SU-DHL-6 (cell line): ENCODE measurements around the gene MGMT.

ENCODE experiments used
- EZH2phosphoT487 ChIP-seq: fragments of 200-600 bp; sonication (generic), shearing (Covaris generic); conservative IDR thresholded peaks from 2 replicates; pipeline ENCODE4 v1.6.1; 2018; ENCODE audit warnings: mild to moderate bottlenecking, antibody characterized with exemption, low read length, moderate library complexity, mixed read lengths
- TF ChIP-seq, protein P1 (sequence below): fragments of 200-600 bp; sonication (generic); IDR thresholded peaks from one replicate; pipeline ENCODE4 v1.5.1; 2017; ENCODE audit warnings: antibody characterized with exemption, mild to moderate bottlenecking, low read length, moderate library complexity; ENCODE audit not compliant: insufficient read depth, poor library complexity, severe bottlenecking

DNA sequence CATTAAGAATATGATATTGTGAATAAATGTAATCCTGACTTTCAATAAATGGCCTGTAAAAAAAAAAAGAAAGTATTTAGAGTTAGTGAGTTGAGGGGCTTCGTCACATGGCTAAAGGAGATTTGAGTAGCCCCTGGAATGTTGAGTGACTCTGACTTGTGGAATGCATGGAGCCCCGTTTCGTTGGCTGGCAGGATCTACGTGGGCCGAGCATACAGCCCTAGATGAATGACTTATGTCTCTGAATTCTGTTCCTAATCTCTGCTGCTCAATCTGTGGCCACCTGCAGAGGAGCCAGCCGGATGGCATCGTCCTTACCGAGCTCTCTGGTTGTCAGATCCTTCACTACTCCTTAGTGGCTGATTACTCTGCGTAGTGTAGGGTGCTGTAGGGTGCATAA, 155.7 kb downstream of the MGMT start:
- TF ChIP-seq, protein P1, sequence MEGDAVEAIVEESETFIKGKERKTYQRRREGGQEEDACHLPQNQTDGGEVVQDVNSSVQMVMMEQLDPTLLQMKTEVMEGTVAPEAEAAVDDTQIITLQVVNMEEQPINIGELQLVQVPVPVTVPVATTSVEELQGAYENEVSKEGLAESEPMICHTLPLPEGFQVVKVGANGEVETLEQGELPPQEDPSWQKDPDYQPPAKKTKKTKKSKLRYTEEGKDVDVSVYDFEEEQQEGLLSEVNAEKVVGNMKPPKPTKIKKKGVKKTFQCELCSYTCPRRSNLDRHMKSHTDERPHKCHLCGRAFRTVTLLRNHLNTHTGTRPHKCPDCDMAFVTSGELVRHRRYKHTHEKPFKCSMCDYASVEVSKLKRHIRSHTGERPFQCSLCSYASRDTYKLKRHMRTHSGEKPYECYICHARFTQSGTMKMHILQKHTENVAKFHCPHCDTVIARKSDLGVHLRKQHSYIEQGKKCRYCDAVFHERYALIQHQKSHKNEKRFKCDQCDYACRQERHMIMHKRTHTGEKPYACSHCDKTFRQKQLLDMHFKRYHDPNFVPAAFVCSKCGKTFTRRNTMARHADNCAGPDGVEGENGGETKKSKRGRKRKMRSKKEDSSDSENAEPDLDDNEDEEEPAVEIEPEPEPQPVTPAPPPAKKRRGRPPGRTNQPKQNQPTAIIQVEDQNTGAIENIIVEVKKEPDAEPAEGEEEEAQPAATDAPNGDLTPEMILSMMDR = no peak
- no peak for TF ChIP-seq EZH2phosphoT487
